Cortex of kidney (tissue), 1 donor: ENCODE measurements around the gene MVB12A.

ENCODE experiments used
- DNase-seq: peaks from one replicate; lab custom pipeline; 2025; lab: John Stamatoyannopoulos, UW

The MVB12A gene

GRCh38 chr19:17471410-17472125 is 51.7 kb downstream of the MVB12A start:
- DNase-seq: no peak

GRCh38 chr19:17473041-17473440 is 53.2 kb downstream of the MVB12A start:
- no peak for DNase-seq
